Measurements from ENCODE around the gene TESK2. TPM values are rescaled to one million over a fixed set of nuclear protein-coding genes. Genes with fewer than 3 reads are reported as not detected.

TESK2 gene
- total and polyA plus RNA-seq, 2 of the 8 experiments (the other 6 are each of a cell fraction or from before 2014, with no cell fraction given) = 10.8 to 12.6 TPM

DNA sequence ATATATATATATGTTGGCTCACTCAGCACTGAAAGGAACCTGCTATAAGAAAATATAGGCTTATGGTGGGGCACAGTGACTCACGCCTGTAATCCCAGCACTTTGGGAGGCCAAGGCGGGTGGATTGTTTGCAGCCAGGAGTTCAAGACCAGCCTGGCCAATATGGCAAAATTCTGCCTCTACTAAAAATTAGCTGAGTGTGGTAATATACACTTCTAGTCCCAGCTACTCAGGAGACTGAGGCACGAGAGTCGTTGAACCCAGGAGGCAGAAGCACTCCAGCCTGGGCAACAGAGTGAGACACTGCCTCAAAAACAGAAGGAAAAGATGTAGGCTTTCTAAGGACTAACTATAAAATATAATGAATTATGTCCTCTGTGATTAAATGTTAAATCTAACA is 136.1 kb downstream of the TESK2 start:
- Histone ChIP-seq H4K20me1 (replicated peaks in 1 of 2; ENCODE audit: control insufficient read depth in 1 of 2, insufficient read depth in 2 of 2, low read length in 2 of 2) (peaks cover 0 to 2% of the 10 kb centered on the region in 2 experiments), H3K4me2 (ENCODE audit: insufficient read depth in 1 of 2, low read depth in 2 of 2, low read length in 2 of 2) (no peak overlapping the region), H3K23ac (ENCODE audit: insufficient read length) (no peak overlapping the region), H3K4me3 (ENCODE audit: extremely low read depth in 1 of 4, insufficient read depth in 2 of 4, low read depth in 3 of 4, low read length in 4 of 4) (no peak overlapping the region), H3K27me3 (replicated peaks in 1 of 4; ENCODE audit: control insufficient read depth in 3 of 4, extremely low read depth in 1 of 4, insufficient read depth in 3 of 4, low read length in 3 of 4) (no peaks in the 10 kb centered on the region), H2BK120ac (replicated peaks; ENCODE audit: low read depth, low read length) (no peak overlapping the region), H3K4ac (replicated peaks; ENCODE audit: insufficient read length, low read depth, low read length) (no peak overlapping the region), H3K9me3 (ENCODE audit: insufficient read depth in 2 of 2, low read depth in 1 of 2, low read length in 1 of 2) (no peaks in the 10 kb centered on the region), H4K8ac (ENCODE audit: extremely low read depth, insufficient read depth, low read length) (no peak overlapping the region), H2AK5ac (ENCODE audit: low read depth, low read length) (no peak overlapping the region), H3K9ac (replicated peaks in 1 of 4; ENCODE audit: extremely low read depth in 1 of 4, low read depth in 3 of 4, low read length in 3 of 4) (no peak overlapping the region), H3K14ac (ENCODE audit: insufficient read length) (no peak overlapping the region), H3K4me1 (replicated peaks in 1 of 4; ENCODE audit: control insufficient read depth in 3 of 4, insufficient read depth in 4 of 4, low read length in 3 of 4) (peaks cover 0 to under 1% (median under 1%) of the 10 kb centered on the region in 4 experiments; a peak in 2 of 7 replicates), H4K91ac (replicated peaks; ENCODE audit: insufficient read length, low read length) (no peak overlapping the region), H2BK15ac (ENCODE audit: low read length) (no peak overlapping the region), H2AFZ (ENCODE audit: low read length) (no peak overlapping the region), H2BK5ac (ENCODE audit: low read depth, low read length) (no peak overlapping the region), H3K79me1 (ENCODE audit: low read depth, low read length) (no peaks in the 10 kb centered on the region; the same call in 1 of the 2 replicates), H2BK12ac (ENCODE audit: low read depth, low read length) (no peak overlapping the region), H3K56ac (replicated peaks; ENCODE audit: insufficient read length, low read depth, low read length) (no peak overlapping the region), H2BK20ac (ENCODE audit: low read length) (no peak overlapping the region), H3K18ac (ENCODE audit: extremely low read depth, low read length) (no peak overlapping the region), H4K5ac (ENCODE audit: insufficient read length, low read depth, low read length) (no peak overlapping the region), H3K23me2 (ENCODE audit: low read depth, low read length) (no peaks in the 10 kb centered on the region), H3K36me3 (ENCODE audit: control insufficient read depth in 2 of 4, insufficient read depth in 4 of 4, low read length in 3 of 4) (no peaks in the 10 kb centered on the region), H3K27ac (ENCODE audit: low read depth, low read length) (no peak overlapping the region), H3K79me2 (ENCODE audit: control insufficient read depth in 1 of 2, insufficient read depth in 2 of 2, low read length in 2 of 2) (no peaks in the 10 kb centered on the region)
- ChIA-PET CTCF (ENCODE audit: partially characterized antibody) (interaction anchor here (0.6 to 10.3 kb wide), 6 partner anchors 9 to 264 kb away, joined by 3 to 139 read pairs (median 4); partner anchors contain the start of genes MUTYH and TOE1), POLR2A (ENCODE audit: partially characterized antibody) (interaction anchor here (0.6 to 14.2 kb wide), 4 partner anchors 12 to 523 kb away, joined by 3 to 162 read pairs (median 3); partner anchors contain the start of genes MUTYH and TOE1)
- DNase-seq (ENCODE audit: low read depth in 1 of 2, low spot score in 2 of 2) (no peak), FAIRE-seq (no peak)
- WGBS, 2 experiments (ENCODE audit: extremely low coverage in 1 of 2, insufficient coverage in 1 of 2, insufficient read length in 1 of 2, insufficient replicate concordance in 2 of 2, low coverage in 1 of 2, low lambda C conversion rate in 2 of 2, missing lambda C conversion rate in 1 of 2) = 89% methylated on average over 4 of the region's 4 CpGs; no CpG with 5 or more reads in 1 of the 2 experiments
- TF ChIP-seq RAD21 (IDR thresholded peaks at IDR 0.05 in 1 of 2, conservative IDR thresholded peaks at IDR 0.05 in 1 of 2; ENCODE audit: low read depth in 2 of 2, low read length in 2 of 2) = no peak
- no peak for TF ChIP-seq YY1 (IDR thresholded peaks at IDR 0.05; ENCODE audit: low read depth, low read length)
- no peak for TF ChIP-seq HDAC2 (IDR thresholded peaks at IDR 0.05; ENCODE audit: borderline replicate concordance in 1 of 2, low read depth in 2 of 2, low read length in 2 of 2)
- no peak for TF ChIP-seq EP300 (IDR thresholded peaks at IDR 0.05; ENCODE audit: borderline replicate concordance in 1 of 2, low read depth in 2 of 2, low read length in 2 of 2)
- no peak for TF ChIP-seq CBX8 (IDR thresholded peaks at IDR 0.05; ENCODE audit: borderline replicate concordance, low read depth, low read length)
- TF ChIP-seq KDM5A (IDR thresholded peaks at IDR 0.05; ENCODE audit: low read length) = no peak
- TF ChIP-seq SIN3A (conservative IDR thresholded peaks at IDR 0.05 in 1 of 2, IDR thresholded peaks at IDR 0.05 in 1 of 2; ENCODE audit: low read depth in 1 of 2, low read length in 2 of 2) = no peak
- no peak for TF ChIP-seq CHD2 (IDR thresholded peaks at IDR 0.05; ENCODE audit: low read length)
- TF ChIP-seq POU5F1 (IDR thresholded peaks at IDR 0.05; ENCODE audit: low read depth, low read length) = no peak
- no peak for TF ChIP-seq TEAD4 (IDR thresholded peaks at IDR 0.05; ENCODE audit: low read depth, low read length)
- no peak for TF ChIP-seq TAF7 (optimal IDR thresholded peaks at IDR 0.05; ENCODE audit: borderline replicate concordance, low read depth, low read length)
- TF ChIP-seq GABPA (IDR thresholded peaks at IDR 0.05; ENCODE audit: borderline replicate concordance, insufficient read depth, low read length) = no peak
- TF ChIP-seq SRF (IDR thresholded peaks at IDR 0.05; ENCODE audit: low read depth, low read length) = no peak
